IMR-90 (cell line): ENCODE results near the gene SLC23A3. TPM values are rescaled to one million over a fixed set of nuclear protein-coding genes. Genes with fewer than 3 reads are reported as not detected.

Experiments used
- ATAC-seq: fragments of 200-7000 bp; cut with Tn5 transposase; 2 replicates; pipeline ENCODE4 v1.9.1; 2020; ENCODE audit warnings: low read depth, mild to moderate bottlenecking, moderate library complexity
- BruUV-seq: library from RNA; stranded (reverse); fragments of 400-500 nt; replicated peaks from 2 replicates; lab custom pipeline; 2021; lab: Mats Ljungman, UMichigan
- CTCF ChIA-PET: fragments of 300-600 bp; formaldehyde crosslinking; extraction: SDS; loops from one replicate; lab custom pipeline; 2021; ENCODE audit warnings: antibody characterized with exemption; lab: Yijun Ruan, JAX
- POLR2A ChIA-PET: fragments of 300-600 bp; sonication (Branson Sonifier 250); formaldehyde crosslinking; loops from one replicate; lab custom pipeline; 2022; ENCODE audit warnings: antibody characterized with exemption; ENCODE audit not compliant: unreplicated experiment; lab: Charles Lee
- DNase-seq: peaks from one replicate; pipeline ENCODE4 v3.0.0; 2013
- H2AFZ ChIP-seq: replicated peaks from 2 replicates; pipeline ENCODE3; 2013; ENCODE audit warnings: low read length, mild to moderate bottlenecking; ENCODE audit not compliant: poor library complexity
- H2AK5ac ChIP-seq: 2 replicates; pipeline ENCODE4 v1.6.1; 2013; ENCODE audit warnings: low read depth, low read length, inconsistent platforms
- H2AK9ac ChIP-seq: replicated peaks from 2 replicates; pipeline ENCODE3; 2013; ENCODE audit warnings: mild to moderate bottlenecking, low read depth, low read length, moderate library complexity; ENCODE audit not compliant: poor library complexity
- H2BK120ac ChIP-seq: 2 replicates; pipeline ENCODE4 v1.6.1; 2013; ENCODE audit warnings: low read depth, low read length, inconsistent platforms
- H2BK15ac ChIP-seq: 3 replicates; pipeline ENCODE4 v1.6.1; 2013; ENCODE audit warnings: low read depth, low read length, inconsistent platforms
- H2BK20ac ChIP-seq: 2 replicates; pipeline ENCODE4 v1.6.1; 2013; ENCODE audit warnings: low read depth, mild to moderate bottlenecking, inconsistent platforms, low read length, moderate library complexity
- H2BK5ac ChIP-seq: 2 replicates; pipeline ENCODE4 v1.6.1; 2013; ENCODE audit warnings: mild to moderate bottlenecking, low read depth, low read length, inconsistent platforms; ENCODE audit not compliant: poor library complexity, severe bottlenecking
- H3K14ac ChIP-seq: replicated peaks from 2 replicates; pipeline ENCODE4 v1.6.1; 2013; ENCODE audit warnings: low read depth, low read length, inconsistent platforms
- H3K18ac ChIP-seq: 2 replicates; pipeline ENCODE4 v1.6.1; 2013; ENCODE audit warnings: low read depth, low read length, control low read depth
- H3K23ac ChIP-seq: 2 replicates; pipeline ENCODE4 v1.6.1; 2013; ENCODE audit warnings: low read depth, low read length, inconsistent platforms
- H3K27ac ChIP-seq: 2 replicates; pipeline ENCODE4 v1.5.1; 2013; ENCODE audit warnings: mild to moderate bottlenecking, control low read depth, low read length; ENCODE audit not compliant: insufficient read depth
- H3K27me3 ChIP-seq: 2 replicates; pipeline ENCODE4 v1.6.1; 2013; ENCODE audit warnings: low read length; ENCODE audit not compliant: control insufficient read depth, insufficient read depth
- H3K36me3 ChIP-seq: 2 replicates; pipeline ENCODE4 v1.6.1; 2013; ENCODE audit warnings: low read length, mixed read lengths; ENCODE audit not compliant: control insufficient read depth, insufficient read depth
- H3K4ac ChIP-seq: 2 replicates; pipeline ENCODE4 v1.6.1; 2013; ENCODE audit warnings: low read depth, low read length, inconsistent platforms
- H3K4me1 ChIP-seq: 2 replicates; pipeline ENCODE4 v1.6.1; 2013; ENCODE audit warnings: low read length, mixed read lengths; ENCODE audit not compliant: control insufficient read depth, insufficient read depth
- H3K4me2 ChIP-seq: 2 replicates; pipeline ENCODE4 v1.6.1; 2013; ENCODE audit warnings: low read depth, mild to moderate bottlenecking, control low read depth, low read length, moderate library complexity
- H3K4me3 ChIP-seq: 2 replicates; pipeline ENCODE4 v1.5.1; 2013; ENCODE audit warnings: low read depth, mild to moderate bottlenecking, control low read depth, low read length, moderate library complexity; ENCODE audit not compliant: insufficient read depth
- H3K56ac ChIP-seq: 2 replicates; pipeline ENCODE4 v1.6.1; 2013; ENCODE audit warnings: low read length, inconsistent platforms; ENCODE audit not compliant: insufficient read depth; ENCODE audit errors: extremely low read depth
- H3K79me1 ChIP-seq, 2 experiments: 2 replicates each; pipeline ENCODE4 v1.6.1; 2013; ENCODE audit warnings: low read length in 2 of 2, inconsistent platforms in 1 of 2, low read depth in 1 of 2
- H3K9ac ChIP-seq: 2 replicates; pipeline ENCODE4 v1.6.1; 2013; ENCODE audit warnings: low read depth, low read length, control low read depth
- H3K9me1 ChIP-seq: 2 replicates; pipeline ENCODE4 v1.6.1; 2013; ENCODE audit warnings: low read length, inconsistent platforms; ENCODE audit not compliant: insufficient read depth
- H3K9me3 ChIP-seq: 2 replicates; pipeline ENCODE4 v1.6.1; 2013; ENCODE audit warnings: low read length; ENCODE audit not compliant: control insufficient read depth, insufficient read depth
- H4K20me1 ChIP-seq: 2 replicates; pipeline ENCODE4 v1.6.1; 2013; ENCODE audit warnings: low read length, inconsistent platforms; ENCODE audit not compliant: insufficient read depth
- H4K5ac ChIP-seq: 2 replicates; pipeline ENCODE4 v1.6.1; 2013; ENCODE audit warnings: mild to moderate bottlenecking, low read depth, low read length, control low read depth
- H4K8ac ChIP-seq, 2 experiments: 2 replicates each; pipeline ENCODE4 v1.6.1; 2013; ENCODE audit warnings: low read depth in 2 of 2, low read length in 2 of 2, control low read depth in 1 of 2, inconsistent platforms in 1 of 2
- H4K91ac ChIP-seq: 2 replicates; pipeline ENCODE4 v1.6.1; 2013; ENCODE audit warnings: low read depth, low read length, inconsistent platforms; ENCODE audit not compliant: insufficient read depth
- BHLHE40 ChIP-seq: fragments of 150-350 bp; IDR thresholded peaks from 2 replicates; pipeline ENCODE4 v1.6.1; 2016; ENCODE audit warnings: mild to moderate bottlenecking, low read depth, low read length
- CEBPB ChIP-seq: IDR thresholded peaks from 2 replicates; pipeline ENCODE4 v1.6.1; 2012; ENCODE audit warnings: low read depth, low read length, improper control_type of control experiment
- MAFK ChIP-seq: IDR thresholded peaks from 2 replicates; pipeline ENCODE4 v1.6.1; 2012; ENCODE audit warnings: low read depth, low read length, improper control_type of control experiment
- MXI1 ChIP-seq: IDR thresholded peaks from 2 replicates; pipeline ENCODE4 v1.6.1; 2012; ENCODE audit warnings: low read depth, mild to moderate bottlenecking, low read length, moderate library complexity, borderline replicate concordance
- NFE2L2 ChIP-seq: fragments of 150-350 bp; IDR thresholded peaks from 2 replicates; pipeline ENCODE4 v1.6.1; 2016; ENCODE audit warnings: low read depth, mild to moderate bottlenecking, low read length
- RAD21 ChIP-seq: IDR thresholded peaks from 2 replicates; pipeline ENCODE4 v1.6.1; 2012; ENCODE audit warnings: low read length, improper control_type of control experiment
- RCOR1 ChIP-seq: IDR thresholded peaks from 2 replicates; pipeline ENCODE4 v1.6.1; 2012; ENCODE audit warnings: mild to moderate bottlenecking, low read length, improper control_type of control experiment; ENCODE audit not compliant: insufficient replicate concordance
- RFX5 ChIP-seq: IDR thresholded peaks from 2 replicates; pipeline ENCODE4 v1.8.0; 2012; ENCODE audit warnings: low read depth, mild to moderate bottlenecking, low read length, moderate library complexity
- USF2 ChIP-seq: fragments of 150-350 bp; IDR thresholded peaks from 2 replicates; pipeline ENCODE4 v1.6.1; 2017; ENCODE audit warnings: mild to moderate bottlenecking, antibody characterized with exemption, low read length, low read depth
- WGBS, 2 experiments: methylation state at CpG; one replicate each; pipeline versions ENCODE4 v1.1.5 to v1.1.7; 2013; ENCODE audit warnings: missing lambda C conversion rate in 2 of 2; ENCODE audit not compliant: insufficient read length in 1 of 2; ENCODE audit errors: extremely low coverage in 2 of 2; 5-methylcytosine and 5-hydroxymethylcytosine counted together
- dilution Hi-C: fragments of 300-500 bp; cut with HindIII; formaldehyde crosslinking; loops from one replicate; pipeline ENCODE4 v1.14.3; 2018; ENCODE audit warnings: low sequenced_read_pairs; ENCODE audit not compliant: unreplicated experiment
- in situ Hi-C: fragments of 300-500 bp; cut with MboI; formaldehyde crosslinking; loops from 3 replicates; pipeline ENCODE4 v1.14.3; 2019; ENCODE audit warnings: low sequenced_read_pairs, inconsistent platforms, mixed read lengths
- intact Hi-C: fragments of 100-400 bp; cut with micrococcal nuclease; formaldehyde crosslinking; loops from 2 replicates; pipeline ENCODE4 v1.10.0; 2022
- polyA plus RNA-seq, 3 experiments: library from polyadenylated mRNA; depleted of rRNA; stranded (reverse); fragments of >200 nt; gene quantifications; 2 replicates each; pipeline ENCODE4 v1.2.3, GENCODE V29; 2012; ENCODE audit warnings: low replicate concordance in 1 of 3
- total RNA-seq: library from RNA; depleted of rRNA; stranded (reverse); fragments of >200 nt; gene quantifications from 2 replicates; pipeline ENCODE4 v1.2.3, GENCODE V29; 2012
- TF ChIP-seq, protein P1 (sequence below): conservative IDR thresholded peaks from 2 replicates; pipeline ENCODE4 v1.5.1; 2012; ENCODE audit warnings: mild to moderate bottlenecking, low read depth, low read length, improper control_type of control experiment

Gene SLC23A3
- total and polyA plus RNA-seq, 2 of the 4 experiments (the other 2 are of a cell fraction) = 0.18 to 0.65 TPM

GRCh38 chr2:219118504-219118903, 51.3 kb downstream of the SLC23A3 start:
- Histone ChIP-seq H3K9me3 (no peaks in the 10 kb centered on the region), H3K27me3 (no peaks in the 10 kb centered on the region), H3K23ac (no peak overlapping the region), H2BK15ac (no peak overlapping the region), H2AFZ (no peak overlapping the region), H2BK120ac (no peak overlapping the region), H2AK5ac (no peak overlapping the region), H3K36me3 (no peaks in the 10 kb centered on the region; the same call in 1 of the 2 replicates), H3K18ac (no peak overlapping the region), H4K20me1 (peaks cover 3% of the 10 kb centered on the region; the same call in 1 of the 2 replicates), H3K4me1 (no peaks in the 10 kb centered on the region), H3K27ac (no peak overlapping the region), H3K9ac (no peak overlapping the region), H2AK9ac (no peak overlapping the region), H3K4me3 (no peak overlapping the region), H2BK5ac (no peak overlapping the region), H3K14ac (no peak overlapping the region), H2BK20ac (no peak overlapping the region), H3K9me1 (no peaks in the 10 kb centered on the region), H3K79me1 (no peaks in the 10 kb centered on the region), H4K91ac (no peak overlapping the region), H3K56ac (no peak overlapping the region), H3K4me2 (no peak overlapping the region), H3K4ac (no peak overlapping the region), H4K8ac (no peak overlapping the region), H4K5ac (no peak overlapping the region)
- in situ Hi-C loops = no loop called here
- ATAC-seq = no peak
- TF ChIP-seq MAFK (no peak), CEBPB (no peak), RFX5 (no peak), USF2 (no peak), BHLHE40 (no peak), NFE2L2 (no peak), RCOR1 (no peak), MXI1 (no peak), RAD21 (no peak)
- TF ChIP-seq, protein P1, sequence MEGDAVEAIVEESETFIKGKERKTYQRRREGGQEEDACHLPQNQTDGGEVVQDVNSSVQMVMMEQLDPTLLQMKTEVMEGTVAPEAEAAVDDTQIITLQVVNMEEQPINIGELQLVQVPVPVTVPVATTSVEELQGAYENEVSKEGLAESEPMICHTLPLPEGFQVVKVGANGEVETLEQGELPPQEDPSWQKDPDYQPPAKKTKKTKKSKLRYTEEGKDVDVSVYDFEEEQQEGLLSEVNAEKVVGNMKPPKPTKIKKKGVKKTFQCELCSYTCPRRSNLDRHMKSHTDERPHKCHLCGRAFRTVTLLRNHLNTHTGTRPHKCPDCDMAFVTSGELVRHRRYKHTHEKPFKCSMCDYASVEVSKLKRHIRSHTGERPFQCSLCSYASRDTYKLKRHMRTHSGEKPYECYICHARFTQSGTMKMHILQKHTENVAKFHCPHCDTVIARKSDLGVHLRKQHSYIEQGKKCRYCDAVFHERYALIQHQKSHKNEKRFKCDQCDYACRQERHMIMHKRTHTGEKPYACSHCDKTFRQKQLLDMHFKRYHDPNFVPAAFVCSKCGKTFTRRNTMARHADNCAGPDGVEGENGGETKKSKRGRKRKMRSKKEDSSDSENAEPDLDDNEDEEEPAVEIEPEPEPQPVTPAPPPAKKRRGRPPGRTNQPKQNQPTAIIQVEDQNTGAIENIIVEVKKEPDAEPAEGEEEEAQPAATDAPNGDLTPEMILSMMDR = no peak
- DNase-seq = no peak
- ChIA-PET POLR2A (no interaction called here), CTCF (interaction anchor here (1.5 to 2.7 kb wide), 3 partner anchors 33 to 60 kb away, joined by 6 to 15 read pairs (median 8); no protein-coding TSS in a partner anchor)
- no TSS peak for BruUV-seq
- 64% methylated on average over 6 of the region's 12 CpGs; no CpG with 5 or more reads in 1 of the 2 experiments for WGBS, 2 experiments
- intact Hi-C loops = no loop called here
- dilution Hi-C loops = no loop called here
